OCI-LY1 (cell line): ENCODE measurements around the gene NT5DC1.

ENCODE experiments used
- H2AFZ ChIP-seq: fragments of 200-600 bp; sonication (generic), shearing (Covaris generic); 2 replicates; pipeline ENCODE4 v1.6.0; 2014; ENCODE audit warnings: antibody characterized with exemption, mild to moderate bottlenecking, low read length
- H3F3A ChIP-seq: fragments of 200-600 bp; sonication (generic), shearing (Covaris generic); 2 replicates; pipeline ENCODE4 v1.6.0; 2014; ENCODE audit warnings: mild to moderate bottlenecking, antibody characterized with exemption, low read length, moderate library complexity; ENCODE audit not compliant: insufficient read depth
- H3K27ac ChIP-seq: fragments of 200-600 bp; sonication (generic); 2 replicates; pipeline ENCODE4 v1.5.1; 2014; ENCODE audit warnings: low read length, mixed run types, mild to moderate bottlenecking, low read depth; ENCODE audit not compliant: poor library complexity, severe bottlenecking
- H3K27me3 ChIP-seq: fragments of 200-600 bp; sonication (generic); 2 replicates; pipeline ENCODE4 v1.6.0; 2014; ENCODE audit warnings: antibody characterized with exemption, mild to moderate bottlenecking, low read length, moderate library complexity; ENCODE audit not compliant: insufficient read depth
- H3K36me3 ChIP-seq: fragments of 200-600 bp; sonication (generic); 2 replicates; pipeline ENCODE4 v1.6.1; 2014; ENCODE audit warnings: mild to moderate bottlenecking, antibody characterized with exemption, low read length, moderate library complexity, mixed read lengths; ENCODE audit not compliant: insufficient read depth
- H3K4me1 ChIP-seq: fragments of 200-600 bp; sonication (generic); 2 replicates; pipeline ENCODE4 v1.5.1; 2014; ENCODE audit warnings: mild to moderate bottlenecking, low read length, moderate library complexity; ENCODE audit not compliant: insufficient read depth, severe bottlenecking
- H3K4me2 ChIP-seq: fragments of 200-600 bp; sonication (generic), shearing (Covaris generic); 2 replicates; pipeline ENCODE4 v1.6.1; 2014; ENCODE audit warnings: low read length
- H3K4me3 ChIP-seq: fragments of 200-600 bp; sonication (generic); 2 replicates; pipeline ENCODE4 v1.5.1; 2014; ENCODE audit warnings: low read length, low read depth, mild to moderate bottlenecking, mixed read lengths; ENCODE audit not compliant: poor library complexity, severe bottlenecking
- H3K79me2 ChIP-seq: fragments of 200-600 bp; shearing (Covaris generic); 2 replicates; pipeline ENCODE4 v1.6.1; 2016; ENCODE audit warnings: mixed run types, low read length, mixed read lengths; ENCODE audit not compliant: insufficient read depth
- H3K9ac ChIP-seq: fragments of 200-600 bp; sonication (generic), shearing (Covaris generic); 2 replicates; pipeline ENCODE4 v1.6.1; 2014; ENCODE audit warnings: mild to moderate bottlenecking, low read length, mixed read lengths
- H3K9me2 ChIP-seq: fragments of 200-600 bp; sonication (generic), shearing (Covaris generic); 2 replicates; pipeline ENCODE4 v1.6.1; 2014; ENCODE audit warnings: low read depth, mild to moderate bottlenecking, low read length, mixed read lengths
- H3K9me3 ChIP-seq: fragments of 200-600 bp; shearing (Covaris generic); 2 replicates; pipeline ENCODE4 v1.6.1; 2014; ENCODE audit warnings: low read length, mixed read lengths
- H4K20me1 ChIP-seq: fragments of 200-600 bp; sonication (generic), shearing (Covaris generic); 2 replicates; pipeline ENCODE4 v1.6.0; 2016; ENCODE audit warnings: mild to moderate bottlenecking, low read length; ENCODE audit not compliant: insufficient read depth
- CTCF ChIP-seq: fragments of 200-600 bp; sonication (generic), shearing (Covaris generic); IDR thresholded peaks from 2 replicates; pipeline ENCODE4 v1.5.1; 2017; ENCODE audit warnings: mild to moderate bottlenecking, antibody characterized with exemption, low read length, moderate library complexity, mixed read lengths
- EZH2 ChIP-seq: fragments of 200-600 bp; sonication (generic), shearing (Covaris generic); IDR thresholded peaks from 2 replicates; pipeline ENCODE4 v1.8.0; 2017; ENCODE audit warnings: borderline replicate concordance, mixed run types, mild to moderate bottlenecking, antibody characterized with exemption, low read length, moderate library complexity, mixed read lengths

Gene NT5DC1

GRCh38 chr6:116073765-116074440 lies 26.8 kb upstream of the NT5DC1 start:
- Histone ChIP-seq H3K9me3 (no peaks in the 10 kb centered on the region), H3K27me3 (no peaks in the 10 kb centered on the region), H3K36me3 (no peaks in the 10 kb centered on the region), H4K20me1 (no peaks in the 10 kb centered on the region), H3K79me2 (no peaks in the 10 kb centered on the region), H3K4me1 (no peaks in the 10 kb centered on the region), H3K4me3 (no peak overlapping the region), H3K9me2 (no peaks in the 10 kb centered on the region), H3F3A (no peaks in the 10 kb centered on the region), H3K9ac (no peak overlapping the region), H3K27ac (no peak overlapping the region), H2AFZ (no peak overlapping the region), H3K4me2 (no peak overlapping the region)
- TF ChIP-seq CTCF (no peak), EZH2 (no peak)

- Histone ChIP-seq H3K27me3 (no peaks in the 10 kb centered on the region), H3K9me2 (no peaks in the 10 kb centered on the region), H4K20me1 (no peaks in the 10 kb centered on the region), H3K9me3 (no peaks in the 10 kb centered on the region), H3K9ac (no peak overlapping the region), H2AFZ (no peak overlapping the region), H3K36me3 (no peaks in the 10 kb centered on the region), H3K27ac (no peak overlapping the region), H3K79me2 (no peaks in the 10 kb centered on the region), H3F3A (no peaks in the 10 kb centered on the region), H3K4me3 (no peak overlapping the region), H3K4me2 (no peak overlapping the region), H3K4me1 (no peaks in the 10 kb centered on the region)
- no peak for TF ChIP-seq EZH2
- no peak for TF ChIP-seq CTCF
These were observed 25.8 kb upstream of the NT5DC1 start for GRCh38 chr6:116074732-116075390.

- no peaks in the 10 kb centered on the region for H3K79me2 ChIP-seq
- H3K36me3 ChIP-seq = no peaks in the 10 kb centered on the region
- H3K4me3 ChIP-seq = no peak overlapping the region
These were observed 22.1 kb upstream of the NT5DC1 start for GRCh38 chr6:116078522-116078921.

More at GRCh38 chr6:116078522-116078921, 22.1 kb upstream of the NT5DC1 start:
- Histone ChIP-seq H4K20me1 (no peaks in the 10 kb centered on the region), H3K9ac (no peak overlapping the region), H3F3A (no peaks in the 10 kb centered on the region), H2AFZ (no peak overlapping the region), H3K4me2 (no peak overlapping the region), H3K27me3 (no peaks in the 10 kb centered on the region), H3K9me2 (no peaks in the 10 kb centered on the region), H3K9me3 (no peaks in the 10 kb centered on the region), H3K27ac (no peak overlapping the region), H3K4me1 (no peaks in the 10 kb centered on the region)
- TF ChIP-seq CTCF (no peak), EZH2 (no peak)
